Measurements from ENCODE around the gene ZFYVE9. TPM values are rescaled to one million over a fixed set of nuclear protein-coding genes. Genes with fewer than 3 reads are reported as not detected.

The ZFYVE9 gene
- total RNA-seq, 1 experiment from 2014 or later, result 14.2 TPM

GRCh38 chr1:52253421-52253820 lies 111.5 kb downstream of the ZFYVE9 start:
- H4K20me1 ChIP-seq (ENCODE audit: insufficient read depth), result no peaks in the 10 kb centered on the region
- TF ChIP-seq EGR1 (IDR thresholded peaks at IDR 0.05; ENCODE audit: low read depth) (no peak), MAX (IDR thresholded peaks at IDR 0.05) (no peak), TCF7L2 (IDR thresholded peaks at IDR 0.05; ENCODE audit: borderline replicate concordance, extremely low read depth, insufficient read depth, insufficient read length) (no peak), CEBPB (IDR thresholded peaks at IDR 0.05; ENCODE audit: low read depth) (no peak), YY1 (IDR thresholded peaks at IDR 0.05; ENCODE audit: extremely low read depth, insufficient replicate concordance, low read depth, low read length) (no peak)
- DNase-seq (ENCODE audit: low read depth, low spot score), result no peak
- no peak overlapping the region for H3K27ac ChIP-seq (ENCODE audit: low read depth, low read length)
- intact Hi-C loops (cut with micrococcal nuclease), result no loop called here
- peaks cover 0 to 12% of the 10 kb centered on the region in 2 experiments; a peak in 2 of 4 replicates for H3K4me1 ChIP-seq (ENCODE audit: control insufficient read depth in 1 of 2, insufficient read depth in 2 of 2, low read length in 2 of 2)
- no peak overlapping the region for H3K4me3 ChIP-seq (replicated peaks in 1 of 2; ENCODE audit: low read depth in 1 of 2, low read length in 2 of 2)
- ATAC-seq, result no peak
- no peaks in the 10 kb centered on the region for H3K36me3 ChIP-seq (ENCODE audit: control insufficient read depth in 1 of 2, insufficient read depth in 2 of 2, low read length in 2 of 2)
- no peak overlapping the region for H2AFZ ChIP-seq (ENCODE audit: low read depth, low read length, poor library complexity, severe bottlenecking)
- CTCF ChIA-PET, result no interaction called here
- no peak overlapping the region for H3K4me2 ChIP-seq (ENCODE audit: low read length)
- H3K9me3 ChIP-seq (ENCODE audit: control insufficient read depth in 1 of 2, insufficient read depth in 1 of 2, low read depth in 1 of 2, low read length in 2 of 2), result no peaks in the 10 kb centered on the region
- POLR2A ChIA-PET, result no interaction called here
- no peak overlapping the region for H3K9ac ChIP-seq (ENCODE audit: low read length)
- BruUV-seq (replicated peaks), result no TSS peak
- peaks cover 30% of the 10 kb centered on the region for H3K79me2 ChIP-seq (ENCODE audit: insufficient read depth, low read length)
- RAD21 ChIA-PET (ENCODE audit: low non-redundant PET in 1 of 2, low total read pairs in 2 of 2, uncharacterized antibody in 2 of 2, unreplicated experiment in 2 of 2), result no interaction called here
- H3K27me3 ChIP-seq (ENCODE audit: insufficient read depth, low read length), result no peaks in the 10 kb centered on the region
- H3K9me2 ChIP-seq (ENCODE audit: insufficient read depth), result no peaks in the 10 kb centered on the region

- ChIA-PET POLR2A (no interaction called here), CTCF (no interaction called here), RAD21 (ENCODE audit: low non-redundant PET in 1 of 2, low total read pairs in 2 of 2, uncharacterized antibody in 2 of 2, unreplicated experiment in 2 of 2) (no interaction called here)
- ATAC-seq, result no peak
- Histone ChIP-seq H3K9me2 (ENCODE audit: insufficient read depth) (no peaks in the 10 kb centered on the region), H3K4me3 (replicated peaks in 1 of 2; ENCODE audit: low read depth in 1 of 2, low read length in 2 of 2) (no peak overlapping the region), H3K4me1 (ENCODE audit: control insufficient read depth in 1 of 2, insufficient read depth in 2 of 2, low read length in 2 of 2) (no peaks in the 10 kb centered on the region), H2AFZ (ENCODE audit: low read depth, low read length, poor library complexity, severe bottlenecking) (no peak overlapping the region), H3K79me2 (ENCODE audit: insufficient read depth, low read length) (no peaks in the 10 kb centered on the region), H3K9me3 (ENCODE audit: control insufficient read depth in 1 of 2, insufficient read depth in 1 of 2, low read depth in 1 of 2, low read length in 2 of 2) (no peaks in the 10 kb centered on the region), H3K27me3 (ENCODE audit: insufficient read depth, low read length) (no peaks in the 10 kb centered on the region), H4K20me1 (ENCODE audit: insufficient read depth) (no peaks in the 10 kb centered on the region), H3K4me2 (ENCODE audit: low read length) (no peak overlapping the region), H3K9ac (ENCODE audit: low read length) (no peak overlapping the region), H3K27ac (ENCODE audit: low read depth, low read length) (no peak overlapping the region), H3K36me3 (ENCODE audit: control insufficient read depth in 1 of 2, insufficient read depth in 2 of 2, low read length in 2 of 2) (no peaks in the 10 kb centered on the region)
- no TSS peak for BruUV-seq (replicated peaks)
- TF ChIP-seq ZBTB33 (IDR thresholded peaks at IDR 0.05; ENCODE audit: extremely low read depth, insufficient replicate concordance, low read length) (no peak), JUND (IDR thresholded peaks at IDR 0.05) (no peak), SIN3A (IDR thresholded peaks at IDR 0.05; ENCODE audit: low read depth) (no peak), REST (IDR thresholded peaks at IDR 0.05; ENCODE audit: low read depth) (no peak), POLR2AphosphoS5 (IDR thresholded peaks at IDR 0.05; ENCODE audit: low read depth, low read length) (no peak), YY1 (IDR thresholded peaks at IDR 0.05; ENCODE audit: extremely low read depth, insufficient replicate concordance, low read depth, low read length) (no peak), MAX (IDR thresholded peaks at IDR 0.05) (no peak), CBX3 (IDR thresholded peaks at IDR 0.05; ENCODE audit: low read depth) (no peak)
- intact Hi-C loops (cut with micrococcal nuclease), result no loop called here
- DNase-seq (ENCODE audit: low read depth, low spot score), result no peak
These were observed 118.0 kb downstream of the ZFYVE9 start for GRCh38 chr1:52259886-52260285.

Measured in HCT116 (cell line).